IMR-90 (cell line): ENCODE measurements around the gene ALDH8A1. TPM values are rescaled to one million over a fixed set of nuclear protein-coding genes. Genes with fewer than 3 reads are reported as not detected.

Source experiments
- ATAC-seq: fragments of 200-7000 bp; cut with Tn5 transposase; 2 replicates; pipeline ENCODE4 v1.9.1; 2020; ENCODE audit warnings: low read depth, mild to moderate bottlenecking, moderate library complexity
- Bru-seq: library from RNA; stranded (reverse); fragments of 400-500 nt; gene quantifications from one replicate; lab custom pipeline; 2021; lab: Mats Ljungman, UMichigan
- BruChase-seq, 2 experiments: library from RNA; stranded (reverse); fragments of 400-500 nt; gene quantifications; one replicate each; lab custom pipeline; 2021; lab: Mats Ljungman, UMichigan
- BruUV-seq: library from RNA; stranded (reverse); fragments of 400-500 nt; replicated peaks from 2 replicates; lab custom pipeline; 2021; lab: Mats Ljungman, UMichigan
- CTCF ChIA-PET: fragments of 300-600 bp; formaldehyde crosslinking; extraction: SDS; loops from one replicate; lab custom pipeline; 2021; ENCODE audit warnings: antibody characterized with exemption; lab: Yijun Ruan, JAX
- POLR2A ChIA-PET: fragments of 300-600 bp; sonication (Branson Sonifier 250); formaldehyde crosslinking; loops from one replicate; lab custom pipeline; 2022; ENCODE audit warnings: antibody characterized with exemption; ENCODE audit not compliant: unreplicated experiment; lab: Charles Lee
- DNase-seq: peaks from one replicate; pipeline ENCODE4 v3.0.0; 2013
- H2AFZ ChIP-seq: replicated peaks from 2 replicates; pipeline ENCODE3; 2013; ENCODE audit warnings: low read length, mild to moderate bottlenecking; ENCODE audit not compliant: poor library complexity
- H2AK5ac ChIP-seq: 2 replicates; pipeline ENCODE4 v1.6.1; 2013; ENCODE audit warnings: low read depth, low read length, inconsistent platforms
- H2AK9ac ChIP-seq: replicated peaks from 2 replicates; pipeline ENCODE3; 2013; ENCODE audit warnings: mild to moderate bottlenecking, low read depth, low read length, moderate library complexity; ENCODE audit not compliant: poor library complexity
- H2BK120ac ChIP-seq: 2 replicates; pipeline ENCODE4 v1.6.1; 2013; ENCODE audit warnings: low read depth, low read length, inconsistent platforms
- H2BK15ac ChIP-seq: 3 replicates; pipeline ENCODE4 v1.6.1; 2013; ENCODE audit warnings: low read depth, low read length, inconsistent platforms
- H2BK20ac ChIP-seq: 2 replicates; pipeline ENCODE4 v1.6.1; 2013; ENCODE audit warnings: low read depth, mild to moderate bottlenecking, inconsistent platforms, low read length, moderate library complexity
- H2BK5ac ChIP-seq: 2 replicates; pipeline ENCODE4 v1.6.1; 2013; ENCODE audit warnings: mild to moderate bottlenecking, low read depth, low read length, inconsistent platforms; ENCODE audit not compliant: poor library complexity, severe bottlenecking
- H3K14ac ChIP-seq: replicated peaks from 2 replicates; pipeline ENCODE4 v1.6.1; 2013; ENCODE audit warnings: low read depth, low read length, inconsistent platforms
- H3K18ac ChIP-seq: 2 replicates; pipeline ENCODE4 v1.6.1; 2013; ENCODE audit warnings: low read depth, low read length, control low read depth
- H3K23ac ChIP-seq: 2 replicates; pipeline ENCODE4 v1.6.1; 2013; ENCODE audit warnings: low read depth, low read length, inconsistent platforms
- H3K27ac ChIP-seq: 2 replicates; pipeline ENCODE4 v1.5.1; 2013; ENCODE audit warnings: mild to moderate bottlenecking, control low read depth, low read length; ENCODE audit not compliant: insufficient read depth
- H3K27me3 ChIP-seq: 2 replicates; pipeline ENCODE4 v1.6.1; 2013; ENCODE audit warnings: low read length; ENCODE audit not compliant: control insufficient read depth, insufficient read depth
- H3K36me3 ChIP-seq: 2 replicates; pipeline ENCODE4 v1.6.1; 2013; ENCODE audit warnings: low read length, mixed read lengths; ENCODE audit not compliant: control insufficient read depth, insufficient read depth
- H3K4ac ChIP-seq: 2 replicates; pipeline ENCODE4 v1.6.1; 2013; ENCODE audit warnings: low read depth, low read length, inconsistent platforms
- H3K4me1 ChIP-seq: 2 replicates; pipeline ENCODE4 v1.6.1; 2013; ENCODE audit warnings: low read length, mixed read lengths; ENCODE audit not compliant: control insufficient read depth, insufficient read depth
- H3K4me2 ChIP-seq: 2 replicates; pipeline ENCODE4 v1.6.1; 2013; ENCODE audit warnings: low read depth, mild to moderate bottlenecking, control low read depth, low read length, moderate library complexity
- H3K4me3 ChIP-seq: 2 replicates; pipeline ENCODE4 v1.5.1; 2013; ENCODE audit warnings: low read depth, mild to moderate bottlenecking, control low read depth, low read length, moderate library complexity; ENCODE audit not compliant: insufficient read depth
- H3K56ac ChIP-seq: 2 replicates; pipeline ENCODE4 v1.6.1; 2013; ENCODE audit warnings: low read length, inconsistent platforms; ENCODE audit not compliant: insufficient read depth; ENCODE audit errors: extremely low read depth
- H3K79me1 ChIP-seq, 2 experiments: 2 replicates each; pipeline ENCODE4 v1.6.1; 2013; ENCODE audit warnings: low read length in 2 of 2, inconsistent platforms in 1 of 2, low read depth in 1 of 2
- H3K9ac ChIP-seq: 2 replicates; pipeline ENCODE4 v1.6.1; 2013; ENCODE audit warnings: low read depth, low read length, control low read depth
- H3K9me1 ChIP-seq: 2 replicates; pipeline ENCODE4 v1.6.1; 2013; ENCODE audit warnings: low read length, inconsistent platforms; ENCODE audit not compliant: insufficient read depth
- H3K9me3 ChIP-seq: 2 replicates; pipeline ENCODE4 v1.6.1; 2013; ENCODE audit warnings: low read length; ENCODE audit not compliant: control insufficient read depth, insufficient read depth
- H4K20me1 ChIP-seq: 2 replicates; pipeline ENCODE4 v1.6.1; 2013; ENCODE audit warnings: low read length, inconsistent platforms; ENCODE audit not compliant: insufficient read depth
- H4K5ac ChIP-seq: 2 replicates; pipeline ENCODE4 v1.6.1; 2013; ENCODE audit warnings: mild to moderate bottlenecking, low read depth, low read length, control low read depth
- H4K8ac ChIP-seq, 2 experiments: 2 replicates each; pipeline ENCODE4 v1.6.1; 2013; ENCODE audit warnings: low read depth in 2 of 2, low read length in 2 of 2, control low read depth in 1 of 2, inconsistent platforms in 1 of 2
- H4K91ac ChIP-seq: 2 replicates; pipeline ENCODE4 v1.6.1; 2013; ENCODE audit warnings: low read depth, low read length, inconsistent platforms; ENCODE audit not compliant: insufficient read depth
- POLR2A ChIP-seq: IDR thresholded peaks from 2 replicates; pipeline ENCODE4 v1.6.1; 2012; ENCODE audit warnings: mild to moderate bottlenecking, low read depth, low read length
- WGBS, 2 experiments: methylation state at CpG; one replicate each; pipeline versions ENCODE4 v1.1.5 to v1.1.7; 2013; ENCODE audit warnings: missing lambda C conversion rate in 2 of 2; ENCODE audit not compliant: insufficient read length in 1 of 2; ENCODE audit errors: extremely low coverage in 2 of 2; 5-methylcytosine and 5-hydroxymethylcytosine counted together
- dilution Hi-C: fragments of 300-500 bp; cut with HindIII; formaldehyde crosslinking; loops from one replicate; pipeline ENCODE4 v1.14.3; 2018; ENCODE audit warnings: low sequenced_read_pairs; ENCODE audit not compliant: unreplicated experiment
- in situ Hi-C: fragments of 300-500 bp; cut with MboI; formaldehyde crosslinking; loops from 3 replicates; pipeline ENCODE4 v1.14.3; 2019; ENCODE audit warnings: low sequenced_read_pairs, inconsistent platforms, mixed read lengths
- intact Hi-C: fragments of 100-400 bp; cut with micrococcal nuclease; formaldehyde crosslinking; loops from 2 replicates; pipeline ENCODE4 v1.10.0; 2022
- long read RNA-seq: library from polyadenylated mRNA; unstranded; transcript quantifications from one replicate; pipeline ENCODE4 v2.0.0, GENCODE V29; 2021; ENCODE audit not compliant: unreplicated experiment
- polyA plus RNA-seq, 3 experiments: library from polyadenylated mRNA; depleted of rRNA; stranded (reverse); fragments of >200 nt; gene quantifications; 2 replicates each; pipeline ENCODE4 v1.2.3, GENCODE V29; 2012; ENCODE audit warnings: low replicate concordance in 1 of 3
- total RNA-seq: library from RNA; depleted of rRNA; stranded (reverse); fragments of >200 nt; gene quantifications from 2 replicates; pipeline ENCODE4 v1.2.3, GENCODE V29; 2012; rRNA removed

ALDH8A1 gene, protein sequence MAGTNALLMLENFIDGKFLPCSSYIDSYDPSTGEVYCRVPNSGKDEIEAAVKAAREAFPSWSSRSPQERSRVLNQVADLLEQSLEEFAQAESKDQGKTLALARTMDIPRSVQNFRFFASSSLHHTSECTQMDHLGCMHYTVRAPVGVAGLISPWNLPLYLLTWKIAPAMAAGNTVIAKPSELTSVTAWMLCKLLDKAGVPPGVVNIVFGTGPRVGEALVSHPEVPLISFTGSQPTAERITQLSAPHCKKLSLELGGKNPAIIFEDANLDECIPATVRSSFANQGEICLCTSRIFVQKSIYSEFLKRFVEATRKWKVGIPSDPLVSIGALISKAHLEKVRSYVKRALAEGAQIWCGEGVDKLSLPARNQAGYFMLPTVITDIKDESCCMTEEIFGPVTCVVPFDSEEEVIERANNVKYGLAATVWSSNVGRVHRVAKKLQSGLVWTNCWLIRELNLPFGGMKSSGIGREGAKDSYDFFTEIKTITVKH
- total RNA-seq: under 0.01 TPM in 2 replicates
- polyA plus RNA-seq (2012; rRNA removed): 0.15 and 0.19 TPM in 2 replicates
- 0.02 and 0.04 TPM in 2 replicates for polyA plus RNA-seq (2012; cell fraction: cytosol; rRNA removed)
- polyA plus RNA-seq (2012; cell fraction: nucleus; rRNA removed; ENCODE audit: low replicate concordance): 0.74 and 2.3 TPM in 2 replicates
- percentile 33 among the genes with signal in this experiment for Bru-seq, nascent RNA
- percentile 42 among the genes with signal in this experiment for BruChase-seq, experiment 1, labeled RNA remaining after a 6-hour chase
- percentile 38 among the genes with signal in this experiment for BruChase-seq, experiment 2, labeled RNA remaining after a 2-hour chase
- long read RNA-seq: 0 reads

DNA sequence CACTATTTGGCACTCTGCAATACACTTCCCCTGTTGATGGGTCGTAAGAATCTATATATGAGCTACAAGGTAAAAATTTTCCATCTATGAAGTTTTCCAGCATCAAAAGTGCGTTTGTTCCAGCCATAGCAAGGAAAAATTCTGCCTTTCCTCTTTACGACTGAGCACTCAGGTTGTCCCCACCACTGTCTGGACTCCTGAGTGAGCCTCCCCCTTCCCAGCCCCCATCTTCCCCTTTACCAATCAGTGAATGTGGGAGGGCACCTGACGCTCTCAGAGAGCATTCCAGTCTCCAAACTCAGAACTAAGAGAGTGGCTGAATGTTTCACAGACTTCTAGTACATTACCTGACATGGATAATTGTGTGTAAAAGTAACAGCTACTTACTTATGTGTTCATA, at the start of gene ALDH8A1:
ALDH8A1 (minus strand) TSS at position 175 of the 400 bp plus-strand sequence; CDS start at position 127, 48 bp downstream.
- Histone ChIP-seq H2AK9ac (no peak within 1 kb of the TSS), H2BK120ac (no peak within 1 kb of the TSS), H3K23ac (no peak within 1 kb of the TSS), H4K91ac (no peak within 1 kb of the TSS), H3K79me1 (no peaks in the 10 kb centered on the region), H3K4me2 (no peak within 1 kb of the TSS), H3K4me1 (no peaks in the 10 kb centered on the region), H2AFZ (no peak within 1 kb of the TSS), H4K20me1 (no peaks in the 10 kb centered on the region), H3K36me3 (no peaks in the 10 kb centered on the region), H3K27me3 (no peaks in the 10 kb centered on the region), H3K9me3 (no peaks in the 10 kb centered on the region), H2BK5ac (no peak within 1 kb of the TSS), H3K9me1 (no peaks in the 10 kb centered on the region), H2BK20ac (no peak within 1 kb of the TSS), H3K27ac (no peak within 1 kb of the TSS), H3K9ac (no peak within 1 kb of the TSS), H3K14ac (no peak within 1 kb of the TSS), H3K18ac (no peak within 1 kb of the TSS), H3K4ac (no peak within 1 kb of the TSS), H2BK15ac (no peak within 1 kb of the TSS), H2AK5ac (no peak within 1 kb of the TSS), H4K8ac (no peak within 1 kb of the TSS), H3K56ac (no peak within 1 kb of the TSS), H4K5ac (no peak within 1 kb of the TSS), H3K4me3 (no peak within 1 kb of the TSS)
- intact Hi-C loops: no loop called here
- DNase-seq: no peak
- WGBS, 2 experiments: no CpG with 5 or more reads among the region's 4 CpGs
- no peak for TF ChIP-seq POLR2A
- in situ Hi-C loops: no loop called here
- ChIA-PET POLR2A (no interaction called here), CTCF (interaction anchor here (0.9 kb wide), 1 partner anchor 13 kb away, joined by 3 read pairs; no protein-coding TSS in a partner anchor)
- no peak for ATAC-seq
- no TSS peak for BruUV-seq
- dilution Hi-C loops: no loop called here
